Smooth muscle cell (in vitro differentiated cells): ENCODE results near the gene RABGAP1. TPM values are rescaled to one million over a fixed set of nuclear protein-coding genes. Genes with fewer than 3 reads are reported as not detected.

ENCODE experiments used
- DNase-seq: peaks from one replicate; lab custom pipeline; 2025; ENCODE audit not compliant: unreplicated experiment; lab: John Stamatoyannopoulos, UW
- H2AFZ ChIP-seq: fragments of 200-600 bp; sonication (generic); 2 replicates; pipeline ENCODE4 v1.6.0; 2016; ENCODE audit warnings: antibody characterized with exemption, low read depth, mild to moderate bottlenecking
- H3F3A ChIP-seq: fragments of 200-600 bp; sonication (generic); 2 replicates; pipeline ENCODE4 v1.6.0; 2017; ENCODE audit warnings: antibody characterized with exemption, low read depth
- H3K27ac ChIP-seq: fragments of 200-600 bp; sonication (generic); 2 replicates; pipeline ENCODE4 v1.5.1; 2016; ENCODE audit warnings: low read depth, mild to moderate bottlenecking
- H3K27me3 ChIP-seq: fragments of 200-600 bp; sonication (generic); 2 replicates; pipeline ENCODE4 v1.6.1; 2016; ENCODE audit warnings: low read depth, mild to moderate bottlenecking
- H3K36me3 ChIP-seq: fragments of 200-600 bp; sonication (generic); 2 replicates; pipeline ENCODE4 v1.5.1; 2016; ENCODE audit warnings: low read depth
- H3K4me1 ChIP-seq: fragments of 200-600 bp; sonication (generic); 2 replicates; pipeline ENCODE4 v1.5.1; 2016; ENCODE audit warnings: low read depth
- H3K4me2 ChIP-seq: fragments of 200-600 bp; sonication (generic); 2 replicates; pipeline ENCODE4 v1.6.0; 2016; ENCODE audit warnings: mild to moderate bottlenecking
- H3K4me3 ChIP-seq: fragments of 200-600 bp; sonication (generic); 2 replicates; pipeline ENCODE4 v1.5.1; 2016; ENCODE audit warnings: mild to moderate bottlenecking
- H3K79me2 ChIP-seq: fragments of 200-600 bp; sonication (generic); 2 replicates; pipeline ENCODE4 v1.6.0; 2016; ENCODE audit warnings: low read depth, mild to moderate bottlenecking
- H3K9ac ChIP-seq: fragments of 200-600 bp; sonication (generic); 2 replicates; pipeline ENCODE4 v1.6.0; 2016; ENCODE audit warnings: low read depth
- H3K9me3 ChIP-seq: fragments of 200-600 bp; sonication (generic); replicated peaks from 2 replicates; pipeline ENCODE4 v1.5.1; 2016; ENCODE audit warnings: low read depth
- H4K20me1 ChIP-seq: fragments of 200-600 bp; sonication (generic); 2 replicates; pipeline ENCODE4 v1.6.0; 2016; ENCODE audit warnings: low read depth
- CTCF ChIP-seq: fragments of 200-600 bp; sonication (generic); IDR thresholded peaks from 2 replicates; pipeline ENCODE4 v1.5.1; 2017; ENCODE audit warnings: borderline replicate concordance, mild to moderate bottlenecking, antibody characterized with exemption; ENCODE audit not compliant: insufficient read depth, poor library complexity, severe bottlenecking
- WGBS: methylation state at CpG from one replicate; pipeline ENCODE4 v1.1.7; 2016; ENCODE audit warnings: low lambda C conversion rate; 5-methylcytosine and 5-hydroxymethylcytosine counted together
- polyA plus RNA-seq: library from polyadenylated mRNA; unstranded; fragments of >200 nt; fragmentation: Nextera tagmentation; extraction: Ambion mirVana; gene quantifications from 2 replicates; pipeline ENCODE4 v1.2.1, GENCODE V29; 2016
- total RNA-seq: library from RNA; depleted of rRNA; stranded (reverse); fragments of >200 nt; gene quantifications from 2 replicates; pipeline ENCODE4 v1.2.3, GENCODE V29; 2014

RABGAP1 gene
- total and polyA plus RNA-seq, 2 experiments from 2014 or later, result 13.5 to 31.8 TPM

- Histone ChIP-seq H3K27ac (no peak overlapping the region), H4K20me1 (no peaks in the 10 kb centered on the region), H3K4me1 (peaks cover 12% of the 10 kb centered on the region), H3F3A (no peaks in the 10 kb centered on the region), H3K9ac (no peak overlapping the region), H3K27me3 (no peaks in the 10 kb centered on the region), H2AFZ (no peak overlapping the region), H3K4me3 (no peak overlapping the region), H3K4me2 (no peak overlapping the region), H3K79me2 (peaks cover 5% of the 10 kb centered on the region), H3K9me3 (no peaks in the 10 kb centered on the region), H3K36me3 (no peaks in the 10 kb centered on the region)
- WGBS, result over 99% methylated on average over 3 of the region's 3 CpGs
- DNase-seq, result no peak
- no peak for TF ChIP-seq CTCF
These were observed 88.2 kb downstream of the RABGAP1 start for GRCh38 chr9:123028973-123029372.

DNA sequence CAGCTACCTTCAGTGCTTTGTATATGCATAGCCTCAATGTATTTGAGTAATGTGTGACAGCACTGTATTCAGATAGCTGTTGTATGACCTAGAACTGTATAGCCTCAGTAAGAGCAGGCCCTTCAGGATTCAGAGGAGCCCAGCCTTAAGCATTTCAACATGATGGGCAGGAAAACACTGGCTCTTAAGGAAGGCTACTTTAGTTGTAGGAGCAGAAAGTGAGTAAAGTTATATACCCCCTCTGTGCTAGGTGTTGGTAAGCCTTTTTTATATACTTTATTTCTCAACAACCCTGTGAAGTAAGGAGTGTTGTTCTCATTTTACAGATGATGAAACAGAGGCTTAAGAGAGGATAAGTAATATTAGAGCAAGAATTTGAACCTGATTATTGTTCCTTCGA lies 91.1 kb downstream of the RABGAP1 start:
- Histone ChIP-seq H3K4me3 (no peak overlapping the region), H3K27me3 (no peaks in the 10 kb centered on the region), H2AFZ (no peak overlapping the region), H3K9ac (no peak overlapping the region), H4K20me1 (peaks cover 4% of the 10 kb centered on the region), H3K79me2 (no peaks in the 10 kb centered on the region), H3K4me1 (peaks cover 12% of the 10 kb centered on the region), H3K36me3 (no peaks in the 10 kb centered on the region), H3K27ac (no peak overlapping the region), H3K9me3 (no peaks in the 10 kb centered on the region), H3K4me2 (no peak overlapping the region), H3F3A (no peaks in the 10 kb centered on the region)
- TF ChIP-seq CTCF, result no peak
- DNase-seq, result no peak
- 90% methylated on average over 1 of the region's 1 CpG for WGBS

DNA sequence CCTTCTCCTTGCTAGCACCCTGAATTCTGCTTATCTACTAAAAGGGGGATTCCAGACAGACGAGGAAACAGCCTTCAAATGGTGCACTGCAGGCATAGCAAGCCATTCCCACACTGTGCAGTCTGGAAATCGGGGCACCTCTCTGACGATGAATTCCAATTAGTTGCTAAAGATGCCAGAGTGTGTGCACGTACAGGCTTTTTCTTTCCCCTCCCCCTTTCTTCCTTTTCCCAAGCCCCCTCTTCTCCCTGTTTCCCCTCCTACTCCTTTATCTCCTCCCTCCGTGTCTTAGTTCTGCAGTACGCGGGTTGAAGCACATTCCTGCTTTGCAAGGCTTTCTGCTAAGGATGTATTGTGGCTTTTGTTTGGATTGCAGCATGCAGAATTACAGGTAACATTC lies 92.5 kb downstream of the RABGAP1 start, which contains the start of gene GPR21:
GPR21 (plus strand) TSS at position 316 of the 400 bp plus-strand sequence. CDS start 900 bp downstream, outside the sequence.
- peak within 1 kb of the TSS; percentile 13 for H3K4me3 ChIP-seq
- H3K9ac ChIP-seq, result no peak within 1 kb of the TSS
- H3K79me2 ChIP-seq, result no peaks in the 10 kb centered on the region
- WGBS, result 35% methylated on average over 7 of the region's 7 CpGs
- H4K20me1 ChIP-seq, result peaks cover 4% of the 10 kb centered on the region
- no peak for DNase-seq
- H3F3A ChIP-seq, result no peaks in the 10 kb centered on the region
- H3K4me1 ChIP-seq, result peaks cover 12% of the 10 kb centered on the region
- TF ChIP-seq CTCF, result no peak
- H3K4me2 ChIP-seq, result peak within 1 kb of the TSS; percentile 35
- H2AFZ ChIP-seq, result no peak within 1 kb of the TSS
- no peaks in the 10 kb centered on the region for H3K27me3 ChIP-seq
- no peaks in the 10 kb centered on the region for H3K9me3 ChIP-seq
- H3K36me3 ChIP-seq, result no peaks in the 10 kb centered on the region
- H3K27ac ChIP-seq, result no peak within 1 kb of the TSS

DNA sequence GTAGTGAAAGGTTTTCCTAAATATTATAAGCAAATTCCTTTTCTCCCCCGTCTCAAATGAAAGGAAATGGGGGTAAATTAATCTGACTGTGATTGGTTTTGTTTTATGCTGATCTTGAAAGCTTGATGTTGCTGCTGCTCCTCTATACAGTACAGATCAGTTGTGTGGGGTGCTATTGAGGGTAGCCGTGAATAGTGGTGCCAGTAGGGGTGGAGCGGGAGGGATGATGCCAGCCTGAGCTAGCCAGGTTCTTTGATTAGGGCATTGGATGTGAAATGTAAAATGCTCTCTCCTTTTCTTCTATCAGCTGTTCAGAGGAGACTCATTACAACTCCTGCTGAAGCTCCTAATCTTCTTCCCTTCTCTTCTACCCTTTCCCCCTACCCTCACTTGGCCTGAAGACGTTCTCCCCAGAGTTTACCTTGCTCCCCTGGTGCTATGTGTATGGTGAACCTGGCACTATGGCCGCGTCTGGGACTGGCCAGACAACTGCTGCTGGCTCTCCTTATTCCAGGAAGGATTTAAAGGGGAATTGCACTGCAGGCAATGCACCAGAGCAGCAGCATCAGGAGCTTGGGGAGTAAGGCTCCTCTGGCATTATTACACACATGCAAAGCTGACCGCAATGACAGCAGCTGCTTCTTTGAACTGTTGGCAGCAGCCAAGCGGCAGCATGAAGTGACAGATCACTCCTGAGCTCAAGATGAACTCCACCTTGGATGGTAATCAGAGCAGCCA lies 93.2 kb downstream of the RABGAP1 start:
- Histone ChIP-seq H3K4me2 (peak overlapping the region; percentile 35), H3K4me1 (peaks cover 12% of the 10 kb centered on the region), H2AFZ (no peak overlapping the region), H3K27ac (no peak overlapping the region), H4K20me1 (peaks cover 4% of the 10 kb centered on the region), H3K79me2 (no peaks in the 10 kb centered on the region), H3K4me3 (peak overlapping the region; percentile 13), H3K36me3 (no peaks in the 10 kb centered on the region), H3K9me3 (no peaks in the 10 kb centered on the region), H3K27me3 (no peaks in the 10 kb centered on the region), H3K9ac (no peak overlapping the region), H3F3A (no peaks in the 10 kb centered on the region)
- TF ChIP-seq CTCF, result no peak
- DNase-seq, result no peak
- WGBS, result 90% methylated on average over 8 of the region's 8 CpGs
